Ovary (tissue), 9 donors: Measurements from ENCODE around the gene IGFBP2. TPM values are rescaled to one million over a fixed set of nuclear protein-coding genes. Genes with fewer than 3 reads are reported as not detected.

Experiments used
- DNase-seq, 5 donors: peaks; one replicate each; pipeline ENCODE4 v3.0.0-alpha.2; 2019 to 2020
- H3K27ac ChIP-seq, 2 donors: fragments of 200-600 bp; one replicate each; pipeline versions ENCODE4 v1.5.1 to v1.8.0; 2019 to 2022
- H3K27me3 ChIP-seq: fragments of 200-600 bp; one replicate; pipeline ENCODE4 v1.8.0; 2022
- H3K36me3 ChIP-seq: fragments of 200-600 bp; sonication (generic); one replicate; pipeline ENCODE4 v1.5.1; 2019
- H3K4me1 ChIP-seq: one replicate; pipeline ENCODE4 v1.8.1; 2013; ENCODE audit warnings: mild to moderate bottlenecking, moderate library complexity; ENCODE audit not compliant: insufficient read depth
- H3K4me3 ChIP-seq: fragments of 200-600 bp; sonication (generic); one replicate; pipeline ENCODE4 v1.5.1; 2017
- H3K9me3 ChIP-seq, 2 donors: fragments of 200-600 bp in 1 of 2; sonication (generic) in 1 of 2; one replicate each; pipeline versions ENCODE4 v1.5.1 to v1.8.1; 2013 to 2019; ENCODE audit warnings: mild to moderate bottlenecking in 1 of 2, moderate library complexity in 1 of 2
- CTCF ChIP-seq, 3 donors: fragments of 450-650 bp in 2 of 3; fragments of 200-600 bp in 1 of 3; IDR thresholded peaks; one replicate each; pipeline versions ENCODE4 v1.5.1 to v1.8.0; 2016 to 2022; ENCODE audit warnings: antibody characterized with exemption in 3 of 3, mild to moderate bottlenecking in 1 of 3
- EP300 ChIP-seq: sonication (generic); formaldehyde crosslinking; IDR thresholded peaks from one replicate; pipeline ENCODE4 v1.6.1; 2017; ENCODE audit warnings: antibody characterized with exemption
- POLR2A ChIP-seq: fragments of 450-650 bp; IDR thresholded peaks from one replicate; pipeline ENCODE4 v1.6.1; 2017; ENCODE audit warnings: antibody characterized with exemption, mild to moderate bottlenecking, moderate library complexity
- WGBS, 3 donors: extraction: QIAGEN DNeasy Blood & Tissue Kit in 1 of 3; methylation state at CpG; one replicate each; pipeline versions ENCODE4 v1.1.5 to v1.1.7; 2013 to 2017; 5-methylcytosine and 5-hydroxymethylcytosine counted together
- intact Hi-C, 4 donors: fragments of 100-400 bp; cut with DNase I; formaldehyde crosslinking; loops; one replicate each; pipeline versions ENCODE4 v1.11.0 to v1.15.1; 2022 to 2023
- polyA plus RNA-seq, 2 donors: library from polyadenylated mRNA; stranded (reverse); fragments of 200-250 nt in 1 of 2; fragments of 350-450 nt in 1 of 2; fragmentation: Illumina TruSeq in 1 of 2; extraction: RNeasy Lipid Tissue Mini Kit (QIAGEN cat#74804) in 1 of 2; gene quantifications; one replicate each; pipeline ENCODE4 v1.2.3, GENCODE V29; 2013 to 2014
- total RNA-seq, 7 donors: library from RNA; depleted of rRNA in 2 of 7; stranded (reverse); fragments of >200 nt in 2 of 7; fragmentation: NEBNext Ultra II Directional in 3 of 7; extraction: Animal tissue kit (Norgen Biotek cat#: 25700) in 3 of 7; gene quantifications; one replicate each; pipeline versions ENCODE4 v1.1.0 to v1.2.4, GENCODE V29; 2016 to 2023
- donor health status: DM: no; HTN: no; CAD: no; lungs with moderate emphysema.
- donor health status: DM: no; HTN: no; CAD: no.
- donor health status: Bipolar disorder and iron deficiency.
- donor health status: DM: yes; HTN: yes; CAD: no.
- donor health status: DM: no; HTN: no; CAD: no.
- donor health status: DM: yes; HTN: yes; CAD: no.

Gene IGFBP2
- total and polyA plus RNA-seq, 9 donors = 47.2 to 333 (median 165) TPM

GRCh38 chr2:216620786-216621185, 12.4 kb upstream of the IGFBP2 start:
- WGBS, 3 donors = 9 to 30% (median 27%) methylated on average over 12 of the region's 12 CpGs
- no peak overlapping the region for H3K4me3 ChIP-seq
- H3K4me1 ChIP-seq = no peaks in the 10 kb centered on the region
- peak overlapping the region in 1 of 2 donors; percentile 5 for H3K27ac ChIP-seq
- intact Hi-C loops = no loop called here
- no peaks in the 10 kb centered on the region for H3K9me3 ChIP-seq
- peak in 3 of 5 donors; percentile 47 to 69 (median 50) for DNase-seq
- H3K36me3 ChIP-seq = no peaks in the 10 kb centered on the region
- no peaks in the 10 kb centered on the region for H3K27me3 ChIP-seq
- TF ChIP-seq EP300 (no peak), POLR2A (no peak), CTCF (IDR thresholded peaks at IDR 0.05) (no peak)

- whole genome bisulfite sequencing, 3 donors = 29 to 45% (median 45%) methylated on average over 4 of the region's 4 CpGs
- H3K36me3 ChIP-seq = no peaks in the 10 kb centered on the region
- no peaks in the 10 kb centered on the region for H3K4me1 ChIP-seq
- no peak for DNase-seq
- H3K27me3 ChIP-seq = no peaks in the 10 kb centered on the region
- no peak overlapping the region for H3K27ac ChIP-seq
- no peak for TF ChIP-seq CTCF (IDR thresholded peaks at IDR 0.05)
- no peak for TF ChIP-seq POLR2A
- TF ChIP-seq EP300 = no peak
- no peak overlapping the region for H3K4me3 ChIP-seq
- intact Hi-C loops = no loop called here
- H3K9me3 ChIP-seq = no peaks in the 10 kb centered on the region
Observed at GRCh38 chr2:216621292-216621691, 11.9 kb upstream of the IGFBP2 start.

- intact Hi-C loops = no loop called here
- Histone ChIP-seq H3K4me3 (no peak overlapping the region), H3K27me3 (no peaks in the 10 kb centered on the region), H3K27ac (no peak overlapping the region), H3K9me3 (no peaks in the 10 kb centered on the region), H3K36me3 (no peaks in the 10 kb centered on the region), H3K4me1 (no peaks in the 10 kb centered on the region)
- WGBS, 3 donors = 62 to 77% (median 72%) methylated on average over 4 of the region's 4 CpGs
- no peak for DNase-seq
- TF ChIP-seq POLR2A = no peak
- no peak for TF ChIP-seq EP300
- no peak for TF ChIP-seq CTCF (IDR thresholded peaks at IDR 0.05)
Observed at GRCh38 chr2:216622526-216622925, 10.7 kb upstream of the IGFBP2 start.

GRCh38 chr2:216624251-216624650, 9.0 kb upstream of the IGFBP2 start:
- DNase-seq = no peak
- H3K27ac ChIP-seq = no peak overlapping the region
- TF ChIP-seq EP300 = no peak
- TF ChIP-seq POLR2A = no peak
- TF ChIP-seq CTCF (IDR thresholded peaks at IDR 0.05) = no peak
- 93 to 96% (median 94%) methylated on average over 2 of the region's 2 CpGs for WGBS, 3 donors
- H3K4me1 ChIP-seq = no peaks in the 10 kb centered on the region
- H3K36me3 ChIP-seq = no peaks in the 10 kb centered on the region
- no peaks in the 10 kb centered on the region for H3K9me3 ChIP-seq
- intact Hi-C loops = no loop called here
- H3K4me3 ChIP-seq = no peak overlapping the region
- no peaks in the 10 kb centered on the region for H3K27me3 ChIP-seq
